GM13977 (cell line): Measurements from ENCODE around the gene OR6K6.

Experiments
- DNase-seq: peaks from one replicate; pipeline ENCODE4 v3.0.0; 2012; ENCODE audit warnings: low spot score
- CTCF ChIP-seq: IDR thresholded peaks from 2 replicates; pipeline ENCODE4 v1.5.1; 2012; ENCODE audit warnings: mild to moderate bottlenecking, control low read depth; ENCODE audit not compliant: insufficient read depth; ENCODE audit errors: extremely low read depth, missing control alignments
- in situ Hi-C: fragments of 300-500 bp; cut with MboI; formaldehyde crosslinking; loops from one replicate; pipeline ENCODE4 v1.12.0; 2022; ENCODE audit warnings: low sequenced_read_pairs, low pct_unique_long_range_greater_than_20kb, mixed read lengths, inconsistent platforms; ENCODE audit not compliant: unreplicated experiment

OR6K6 gene

GRCh38 chr1:158735848-158736247, 18.7 kb upstream of the OR6K6 start:
- no peak for TF ChIP-seq CTCF
- in situ Hi-C loops, result no loop called here
- no peak for DNase-seq

GRCh38 chr1:158752155-158752712, 2.3 kb upstream of the OR6K6 start:
- TF ChIP-seq CTCF, result no peak
- no peak for DNase-seq
- in situ Hi-C loops, result no loop called here

- no peak for DNase-seq
- in situ Hi-C loops, result no loop called here
- no peak for TF ChIP-seq CTCF
Measured at GRCh38 chr1:158771950-158772866, 17.7 kb downstream of the OR6K6 start, which contains the start of gene OR6N1. Gene OR6N1, minus strand, starts transcription at chr1:158772195. Its CDS starts 5,513 bp downstream, at chr1:158766682.

GRCh38 chr1:158781104-158781503, 26.6 kb downstream of the OR6K6 start, which contains the start of gene OR6N2:
Gene OR6N2, minus strand, starts transcription at chr1:158781204. Its CDS starts 3,569 bp downstream, at chr1:158777635.
- DNase-seq, result no peak
- TF ChIP-seq CTCF, result no peak
- in situ Hi-C loops, result no loop called here

- in situ Hi-C loops, result loop anchor here (10.0 kb wide), 1 partner anchor 201 kb away; no protein-coding TSS in a partner anchor
- DNase-seq, result peak; percentile 12
- TF ChIP-seq CTCF, result peak; percentile 70
Measured at GRCh38 chr1:158793604-158794003, 39.1 kb downstream of the OR6K6 start.

- DNase-seq, result no peak
- no peak for TF ChIP-seq CTCF
- in situ Hi-C loops, result loop anchor here (10.0 kb wide), 1 partner anchor 201 kb away; no protein-coding TSS in a partner anchor
Measured at GRCh38 chr1:158794247-158794646, 39.7 kb downstream of the OR6K6 start.
